GM12878 (cell line): ENCODE results near the gene LARP4B. TPM values are rescaled to one million over a fixed set of nuclear protein-coding genes. Genes with fewer than 3 reads are reported as not detected.

Source experiments
- ATAC-seq: fragments of 200-7000 bp; cut with Tn5 transposase; 3 replicates; pipeline ENCODE4 v1.9.1; 2020; ENCODE audit warnings: mild to moderate bottlenecking, moderate library complexity
- Bru-seq: library from RNA; stranded (reverse); fragments of 400-500 nt; gene quantifications from one replicate; lab custom pipeline; 2021; lab: Mats Ljungman, UMichigan
- BruChase-seq, 2 experiments: library from RNA; stranded (reverse); fragments of 400-500 nt; gene quantifications; one replicate each; lab custom pipeline; 2021; lab: Mats Ljungman, UMichigan
- BruUV-seq: library from RNA; stranded (reverse); fragments of 400-500 nt; replicated peaks from 2 replicates; lab custom pipeline; 2021; lab: Mats Ljungman, UMichigan
- CTCF ChIA-PET: fragments of 300-600 bp; sonication (Branson Sonifier 250); formaldehyde crosslinking; extraction: SDS; loops from one replicate; lab custom pipeline; 2021; ENCODE audit warnings: inconsistent platforms; lab: Yijun Ruan, JAX
- POLR2A ChIA-PET: fragments of 350-600 bp; formaldehyde crosslinking; extraction: SDS; loops from one replicate; lab custom pipeline; 2021; ENCODE audit warnings: inconsistent platforms; lab: Charles Lee
- RAD21 ChIA-PET: fragments of 300-600 bp; sonication (Branson Sonifier 250); formaldehyde crosslinking; loops from one replicate; lab custom pipeline; 2023; ENCODE audit warnings: antibody characterized with exemption; ENCODE audit not compliant: unreplicated experiment; lab: Charles Lee
- SMC1A ChIA-PET: fragments of 300-600 bp; sonication (Branson Sonifier 250); formaldehyde crosslinking; loops from one replicate; lab custom pipeline; 2023; ENCODE audit not compliant: unreplicated experiment, uncharacterized antibody; lab: Charles Lee
- DNase-seq: peaks from one replicate; pipeline ENCODE4 v3.0.0-alpha.2; 2011; ENCODE audit warnings: low read depth, low spot score
- FAIRE-seq: peaks from 3 replicates; lab custom pipeline; 2011; peaks lifted over from hg19 to GRCh38; lab: Jason Lieb, UNC
- H2AFZ ChIP-seq: 2 replicates; pipeline ENCODE4 v1.6.0; 2011; ENCODE audit warnings: low read depth, low read length, control low read depth; ENCODE audit not compliant: control insufficient read depth
- H3K27ac ChIP-seq: 2 replicates; pipeline ENCODE4 v1.5.1; 2011; ENCODE audit warnings: control low read depth; ENCODE audit not compliant: control insufficient read depth, insufficient read depth
- H3K27me3 ChIP-seq, 2 experiments: replicated peaks in 1 of 2; 2 replicates each; pipeline versions ENCODE4 v1.6.0 to v1.6.1; 2011; ENCODE audit warnings: low read length in 1 of 2; ENCODE audit not compliant: control insufficient read depth in 2 of 2, insufficient read depth in 2 of 2
- H3K36me3 ChIP-seq, 2 experiments: 2 replicates each; pipeline ENCODE4 v1.5.1; 2011; ENCODE audit warnings: low read length in 1 of 2; ENCODE audit not compliant: control insufficient read depth in 2 of 2, insufficient read depth in 2 of 2
- H3K4me1 ChIP-seq: 2 replicates; pipeline ENCODE4 v1.6.1; 2011; ENCODE audit warnings: mild to moderate bottlenecking, low read length, moderate library complexity, mixed read lengths; ENCODE audit not compliant: control insufficient read depth, insufficient read depth
- H3K4me2 ChIP-seq: 2 replicates; pipeline ENCODE4 v1.6.0; 2011; ENCODE audit warnings: control low read depth; ENCODE audit not compliant: control insufficient read depth, insufficient read depth
- H3K4me3 ChIP-seq: fragments of 200-600 bp; sonication (generic); 2 replicates; pipeline ENCODE4 v1.5.1; 2016
- H3K79me2 ChIP-seq: 2 replicates; pipeline ENCODE4 v1.6.0; 2011; ENCODE audit warnings: low read length; ENCODE audit not compliant: control insufficient read depth, insufficient read depth
- H3K9ac ChIP-seq: 2 replicates; pipeline ENCODE4 v1.8.0; 2011; ENCODE audit warnings: low read length, control low read depth, mixed read lengths; ENCODE audit not compliant: control insufficient read depth, insufficient read depth
- H3K9me3 ChIP-seq: replicated peaks from 3 replicates; pipeline ENCODE4 v1.5.1; 2011; ENCODE audit warnings: mild to moderate bottlenecking, low read length; ENCODE audit not compliant: control insufficient read depth, insufficient read depth
- H4K20me1 ChIP-seq: 2 replicates; pipeline ENCODE4 v1.6.0; 2011; ENCODE audit not compliant: control insufficient read depth, insufficient read depth
- CREB1 ChIP-seq: IDR thresholded peaks from 2 replicates; pipeline ENCODE4 v1.6.1; 2012; ENCODE audit warnings: low read depth, mild to moderate bottlenecking, inconsistent platforms
- FOS ChIP-seq: IDR thresholded peaks from 3 replicates; pipeline ENCODE4 v1.6.1; 2011; ENCODE audit warnings: borderline replicate concordance; ENCODE audit not compliant: insufficient read length; ENCODE audit errors: extremely low read depth
- IRF3 ChIP-seq: fragments of 450-650 bp; IDR thresholded peaks from 2 replicates; pipeline ENCODE4 v1.6.1; 2014; ENCODE audit warnings: mild to moderate bottlenecking
- KDM1A ChIP-seq: fragments of 200-600 bp; sonication (generic); IDR thresholded peaks from 2 replicates; pipeline ENCODE4 v1.6.1; 2016; ENCODE audit warnings: borderline replicate concordance
- NR2C1 ChIP-seq: fragments of 450-650 bp; IDR thresholded peaks from 2 replicates; pipeline ENCODE4 v1.6.1; 2017; ENCODE audit warnings: antibody characterized with exemption, mild to moderate bottlenecking, moderate library complexity
- NRF1 ChIP-seq: conservative IDR thresholded peaks from 2 replicates; pipeline ENCODE4 v1.6.1; 2011; ENCODE audit warnings: mild to moderate bottlenecking, low read depth, low read length, improper control_type of control experiment
- PAX5 ChIP-seq: IDR thresholded peaks from 2 replicates; pipeline ENCODE4 v1.6.1; 2011; ENCODE audit warnings: low read depth, low read length, borderline replicate concordance
- SP1 ChIP-seq: IDR thresholded peaks from one replicate; pipeline ENCODE4 v1.6.1; 2011; ENCODE audit warnings: low read depth, low read length
- TBL1XR1 ChIP-seq: IDR thresholded peaks from 2 replicates; pipeline ENCODE4 v1.6.1; 2012; ENCODE audit warnings: low read depth, low read length, improper control_type of control experiment
- ZBED1 ChIP-seq: IDR thresholded peaks from 2 replicates; pipeline ENCODE4 v1.6.1; 2016; ENCODE audit warnings: borderline replicate concordance
- ZNF207 ChIP-seq: fragments of 450-650 bp; IDR thresholded peaks from 2 replicates; pipeline ENCODE4 v1.6.1; 2014; ENCODE audit warnings: antibody characterized with exemption, mild to moderate bottlenecking, borderline replicate concordance
- WGBS: methylation state at CpG from one replicate; pipeline ENCODE4 v1.1.6; 2016; ENCODE audit warnings: low lambda C conversion rate; ENCODE audit not compliant: insufficient replicate concordance, insufficient coverage; ENCODE audit errors: missing lambda C conversion rate; 5-methylcytosine and 5-hydroxymethylcytosine counted together
- in situ Hi-C: fragments of 300-500 bp; cut with MboI; formaldehyde crosslinking; loops from 9 replicates; pipeline ENCODE4 v1.14.3; 2018; ENCODE audit warnings: mixed read lengths
- intact Hi-C: fragments of 100-400 bp; cut with micrococcal nuclease; formaldehyde crosslinking; loops from one replicate; pipeline ENCODE4 v1.14.2; 2022; ENCODE audit not compliant: unreplicated experiment
- long read RNA-seq, 2 experiments: library from polyadenylated mRNA; unstranded; transcript quantifications; one replicate each; pipeline ENCODE4 v2.0.0, GENCODE V29; 2019 to 2020
- polyA minus RNA-seq, 3 experiments: library from RNA; depleted of rRNA, polyadenylated mRNA; stranded (reverse); fragments of >200 nt; gene quantifications; 2 replicates each; pipeline ENCODE4 v1.2.3, GENCODE V29; 2011
- polyA plus RNA-seq, 11 experiments: library from polyadenylated mRNA; depleted of rRNA in 4 of 11; unstranded in 6 of 11; stranded (reverse) in 5 of 11; fragments of >200 nt; fragmentation: Nextera tagmentation in 4 of 11; fragmentation: Illumina TruSeq in 1 of 11; extraction: Ambion mirVana in 4 of 11; extraction: Trizol in 1 of 11; gene quantifications; 1 replicate in 1 of 11; 2 replicates in 10 of 11; pipeline versions ENCODE4 v1.2.1 to v1.2.3, GENCODE V29; 2011 to 2016; ENCODE audit warnings: inconsistent platforms in 2 of 11, missing spikeins in 2 of 11, low read depth in 1 of 11
- total RNA-seq, 4 experiments: library from RNA; depleted of rRNA in 3 of 4; stranded (reverse); fragments of >200 nt in 3 of 4; fragmentation: Illumina TruSeq in 1 of 4; extraction: Trizol in 1 of 4; gene quantifications; 2 replicates each; pipeline versions ENCODE4 v1.2.1 to v1.2.3, GENCODE V29; 2013 to 2021
- TF ChIP-seq, protein P1 (sequence below): fragments of 450-650 bp; IDR thresholded peaks from 2 replicates; pipeline ENCODE4 v1.6.1; 2016; ENCODE audit warnings: mild to moderate bottlenecking, moderate library complexity, borderline replicate concordance

Gene LARP4B
- 249 and 268 TPM in 2 replicates for total RNA-seq (2013; cell fraction: nucleolus; rRNA removed)
- total RNA-seq (2014; rRNA removed) (47.6 and 50.2 TPM in 2 replicates), total RNA-seq (2014; rRNA removed; fragmentation: Illumina TruSeq; extraction: Trizol) (29.8 and 30.1 TPM in 2 replicates), total RNA-seq (2021) (109 and 119 TPM in 2 replicates), polyA plus RNA-seq (2011; rRNA removed) (49.2 and 65.8 TPM in 2 replicates), polyA plus RNA-seq (2014; fragmentation: Illumina TruSeq; extraction: Trizol) (32.1 and 38.9 TPM in 2 replicates), polyA plus RNA-seq (2014; fragmentation: Nextera tagmentation; extraction: Ambion mirVana) (10 to 100 TPM; 10.5 to 12.1 TPM), polyA plus RNA-seq (2014; rRNA removed) (51.0 and 53.5 TPM in 2 replicates), polyA plus RNA-seq (2016; fragmentation: Nextera tagmentation; extraction: Ambion mirVana) (10 to 100 TPM; 21.6 to 39.9 TPM), polyA minus RNA-seq (2011; rRNA and poly(A)+ RNA removed) (91.2 and 92.1 TPM in 2 replicates), Bru-seq, nascent RNA (percentile 91 among the genes with signal in this experiment), BruChase-seq, experiment 1, labeled RNA remaining after a 6-hour chase (percentile 95 among the genes with signal in this experiment), BruChase-seq, experiment 2, labeled RNA remaining after a 2-hour chase (percentile 95 among the genes with signal in this experiment)
- polyA plus RNA-seq (2011; ENCODE audit: low read depth), result 11.3 TPM
- polyA plus RNA-seq (2011; cell fraction: cytosol; rRNA removed), result 42.1 and 45.3 TPM in 2 replicates
- 116 and 127 TPM in 2 replicates for polyA plus RNA-seq (2011; cell fraction: nucleus; rRNA removed)
- 28.3 and 32.4 TPM in 2 replicates for polyA plus RNA-seq (2012)
- 36.3 and 36.9 TPM in 2 replicates for polyA minus RNA-seq (2011; cell fraction: cytosol; rRNA and poly(A)+ RNA removed)
- polyA minus RNA-seq (2011; cell fraction: nucleus; rRNA and poly(A)+ RNA removed), result 69.2 and 120 TPM in 2 replicates
- long read RNA-seq, experiment 1, partial matches to known transcripts, result 1 of 26 reads
- long read RNA-seq, experiment 1, other reads (novel, unspliced or antisense), result 25 of 26 reads
- long read RNA-seq, experiment 2, full-length matches to known transcripts, result 1 of 34 reads
- long read RNA-seq, experiment 2, partial matches to known transcripts, result 4 of 34 reads
- long read RNA-seq, experiment 2, other reads (novel, unspliced or antisense), result 29 of 34 reads

GRCh38 chr10:931326-932318 is at the start of gene LARP4B:
TSS of gene LARP4B (minus strand) at chr10:931705. CDS start at chr10:885721, 45,984 bp downstream.
- Histone ChIP-seq H4K20me1 (peaks cover 8% of the 10 kb centered on the region), H3K4me3 (peak within 1 kb of the TSS; percentile 79), H3K79me2 (peaks cover 47% of the 10 kb centered on the region), H3K27ac (peak within 1 kb of the TSS; percentile 83), H3K9me3 (no peaks in the 10 kb centered on the region), H3K9ac (peak within 1 kb of the TSS; percentile 92), H3K36me3 (peaks cover 0 to under 1% of the 10 kb centered on the region in 2 experiments; a peak in 1 of 4 replicates), H3K4me2 (peak within 1 kb of the TSS; percentile 91), H2AFZ (no peak within 1 kb of the TSS), H3K27me3 (no peaks in the 10 kb centered on the region), H3K4me1 (peaks cover 18% of the 10 kb centered on the region)
- in situ Hi-C loops, result no loop called here
- BruUV-seq, result no TSS peak
- FAIRE-seq (peak; percentile 56), DNase-seq (peak; percentile 88), ATAC-seq (peak; percentile 93)
- intact Hi-C loops, result loop anchor here (2.0 kb wide), 2 partner anchors 57 to 117 kb away; partner anchors contain the start of genes GTPBP4 and IDI1
- ChIA-PET RAD21 (interaction anchor here (1.0 kb wide), 2 partner anchors 12 to 113 kb away, joined by 3 to 5 read pairs; no protein-coding TSS in a partner anchor), SMC1A (interaction anchor here (1.4 kb wide), 1 partner anchor 57 kb away, joined by 4 read pairs; the partner anchor contains the start of gene GTPBP4), POLR2A (interaction anchor here (0.6 to 1.4 kb wide), 6 partner anchors 12 to 118 kb away, joined by 3 to 5 read pairs (median 3); partner anchors contain the start of genes GTPBP4 and IDI1), CTCF (interaction anchor here (1.0 kb wide), 1 partner anchor 42 kb away, joined by 3 read pairs; no protein-coding TSS in a partner anchor)
- 0% methylated on average over 57 of the region's 137 CpGs for WGBS
- 0 out of 2 replicates have a peak, but pooled peaks have one; percentile 7 for TF ChIP-seq PAX5
- no peak for TF ChIP-seq ZBED1
- TF ChIP-seq KDM1A, result no peak
- peak; percentile 83 for TF ChIP-seq SP1
- peak; percentile 23; the same call in 1 of the 2 replicates for TF ChIP-seq NRF1
- TF ChIP-seq CREB1, result peak; percentile 89
- TF ChIP-seq NR2C1, result peak; percentile 53
- no peak for TF ChIP-seq FOS
- no peak for TF ChIP-seq TBL1XR1
- TF ChIP-seq, protein P1, sequence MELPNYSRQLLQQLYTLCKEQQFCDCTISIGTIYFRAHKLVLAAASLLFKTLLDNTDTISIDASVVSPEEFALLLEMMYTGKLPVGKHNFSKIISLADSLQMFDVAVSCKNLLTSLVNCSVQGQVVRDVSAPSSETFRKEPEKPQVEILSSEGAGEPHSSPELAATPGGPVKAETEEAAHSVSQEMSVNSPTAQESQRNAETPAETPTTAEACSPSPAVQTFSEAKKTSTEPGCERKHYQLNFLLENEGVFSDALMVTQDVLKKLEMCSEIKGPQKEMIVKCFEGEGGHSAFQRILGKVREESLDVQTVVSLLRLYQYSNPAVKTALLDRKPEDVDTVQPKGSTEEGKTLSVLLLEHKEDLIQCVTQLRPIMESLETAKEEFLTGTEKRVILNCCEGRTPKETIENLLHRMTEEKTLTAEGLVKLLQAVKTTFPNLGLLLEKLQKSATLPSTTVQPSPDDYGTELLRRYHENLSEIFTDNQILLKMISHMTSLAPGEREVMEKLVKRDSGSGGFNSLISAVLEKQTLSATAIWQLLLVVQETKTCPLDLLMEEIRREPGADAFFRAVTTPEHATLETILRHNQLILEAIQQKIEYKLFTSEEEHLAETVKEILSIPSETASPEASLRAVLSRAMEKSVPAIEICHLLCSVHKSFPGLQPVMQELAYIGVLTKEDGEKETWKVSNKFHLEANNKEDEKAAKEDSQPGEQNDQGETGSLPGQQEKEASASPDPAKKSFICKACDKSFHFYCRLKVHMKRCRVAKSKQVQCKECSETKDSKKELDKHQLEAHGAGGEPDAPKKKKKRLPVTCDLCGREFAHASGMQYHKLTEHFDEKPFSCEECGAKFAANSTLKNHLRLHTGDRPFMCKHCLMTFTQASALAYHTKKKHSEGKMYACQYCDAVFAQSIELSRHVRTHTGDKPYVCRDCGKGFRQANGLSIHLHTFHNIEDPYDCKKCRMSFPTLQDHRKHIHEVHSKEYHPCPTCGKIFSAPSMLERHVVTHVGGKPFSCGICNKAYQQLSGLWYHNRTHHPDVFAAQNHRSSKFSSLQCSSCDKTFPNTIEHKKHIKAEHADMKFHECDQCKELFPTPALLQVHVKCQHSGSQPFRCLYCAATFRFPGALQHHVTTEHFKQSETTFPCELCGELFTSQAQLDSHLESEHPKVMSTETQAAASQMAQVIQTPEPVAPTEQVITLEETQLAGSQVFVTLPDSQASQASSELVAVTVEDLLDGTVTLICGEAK, result peak; percentile 75
- 0 out of 2 replicates have a peak, but pooled peaks have one; percentile 60 for TF ChIP-seq IRF3
- no peak for TF ChIP-seq ZNF207
